ENCODE results near the gene EXO1.
"Not testable (repeated sequence)": the region's sequence is repeated elsewhere in the genome, so short reads cannot be mapped to it uniquely, and the experiment has no call there.

EXO1 gene

GRCh38 chr1:241834733-241835377 is 13.1 kb upstream of the EXO1 start:
- DNase-seq (ENCODE audit: low read depth in 4 of 4, low spot score in 1 of 4), result no peak

GRCh38 chr1:241836941-241837340 is 11.1 kb upstream of the EXO1 start:
- DNase-seq (ENCODE audit: low read depth in 4 of 4, low spot score in 1 of 4), result no peak

- DNase-seq (ENCODE audit: low read depth in 4 of 4, low spot score in 1 of 4), result no peak
These were observed 10.6 kb upstream of the EXO1 start for GRCh38 chr1:241837416-241837815.

- DNase-seq (ENCODE audit: low read depth in 4 of 4, low spot score in 1 of 4), result no peak
These were observed 10.1 kb upstream of the EXO1 start for GRCh38 chr1:241837901-241838300.

- DNase-seq (ENCODE audit: low read depth in 4 of 4, low spot score in 1 of 4), result no peak
These were observed 9.1 kb upstream of the EXO1 start for GRCh38 chr1:241838897-241839296.

- no peak for DNase-seq (ENCODE audit: low read depth in 4 of 4, low spot score in 1 of 4)
These were observed 8.5 kb upstream of the EXO1 start for GRCh38 chr1:241839369-241839979.

GRCh38 chr1:241840164-241840563 is 7.8 kb upstream of the EXO1 start:
- DNase-seq (ENCODE audit: low read depth in 4 of 4, low spot score in 1 of 4), result no peak

- DNase-seq (ENCODE audit: low read depth in 4 of 4, low spot score in 1 of 4), result no peak
These were observed 6.3 kb upstream of the EXO1 start for GRCh38 chr1:241841691-241842090.

- no peak for DNase-seq (ENCODE audit: low read depth in 4 of 4, low spot score in 1 of 4)
These were observed 5.4 kb upstream of the EXO1 start for GRCh38 chr1:241842565-241842964.

GRCh38 chr1:241844593-241844992 is 3.4 kb upstream of the EXO1 start:
- no peak for DNase-seq (ENCODE audit: low read depth in 4 of 4, low spot score in 1 of 4)

- no peak for DNase-seq (ENCODE audit: low read depth in 4 of 4, low spot score in 1 of 4)
These were observed 1.6 kb upstream of the EXO1 start for GRCh38 chr1:241846375-241846774.

- no peak for DNase-seq (ENCODE audit: low read depth in 4 of 4, low spot score in 1 of 4)
These were observed 1.0 kb upstream of the EXO1 start for GRCh38 chr1:241846862-241847539.

- DNase-seq (ENCODE audit: low read depth in 4 of 4, low spot score in 1 of 4), result no peak
These were observed 536 bp upstream of the EXO1 start for GRCh38 chr1:241847540-241847795.

- DNase-seq (ENCODE audit: low read depth in 4 of 4, low spot score in 1 of 4), result no peak
These were observed 811 bp downstream of the EXO1 start for GRCh38 chr1:241848686-241849344.

- DNase-seq (ENCODE audit: low read depth in 4 of 4, low spot score in 1 of 4), result no peak
These were observed 1.3 kb downstream of the EXO1 start for GRCh38 chr1:241849345-241849695.

- not testable (repeated sequence) for DNase-seq (ENCODE audit: low read depth in 4 of 4, low spot score in 1 of 4)
These were observed 7.6 kb downstream of the EXO1 start for GRCh38 chr1:241855545-241856140.

GRCh38 chr1:241857131-241857530 is 9.1 kb downstream of the EXO1 start:
- DNase-seq (ENCODE audit: low read depth in 4 of 4, low spot score in 1 of 4), result no peak

GRCh38 chr1:241860922-241861321 is 12.9 kb downstream of the EXO1 start:
- no peak for DNase-seq (ENCODE audit: low read depth in 4 of 4, low spot score in 1 of 4)

- no peak for DNase-seq (ENCODE audit: low read depth in 4 of 4, low spot score in 1 of 4)
These were observed 21.0 kb downstream of the EXO1 start for GRCh38 chr1:241869022-241869421.

GRCh38 chr1:241870336-241870735 is 22.3 kb downstream of the EXO1 start:
- DNase-seq (ENCODE audit: low read depth in 4 of 4, low spot score in 1 of 4), result no peak

- no peak for DNase-seq (ENCODE audit: low read depth in 4 of 4, low spot score in 1 of 4)
These were observed 22.9 kb downstream of the EXO1 start for GRCh38 chr1:241870746-241871430.
